ENCODE data around the gene CCDC82.

DNA sequence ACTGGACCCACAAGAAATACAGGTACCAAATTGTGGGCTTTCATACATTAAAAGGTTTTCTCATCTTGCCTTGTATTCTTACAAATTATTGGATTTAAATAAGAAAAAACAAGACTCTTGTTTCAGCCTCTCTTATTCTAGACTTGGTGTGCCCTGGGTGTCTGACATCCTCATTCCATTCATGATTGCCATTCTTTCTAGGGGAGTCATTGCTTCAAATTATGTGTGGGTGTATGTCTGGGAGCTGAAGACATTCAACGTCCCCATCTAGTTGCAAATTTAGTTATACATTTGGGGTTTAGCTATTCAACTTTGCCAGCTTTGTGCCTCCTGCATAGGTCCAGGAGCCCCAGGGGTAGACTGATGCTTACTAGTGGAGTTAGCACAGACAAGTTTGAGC, 64.8 kb downstream of the CCDC82 start:
- TF ChIP-seq, protein P1, sequence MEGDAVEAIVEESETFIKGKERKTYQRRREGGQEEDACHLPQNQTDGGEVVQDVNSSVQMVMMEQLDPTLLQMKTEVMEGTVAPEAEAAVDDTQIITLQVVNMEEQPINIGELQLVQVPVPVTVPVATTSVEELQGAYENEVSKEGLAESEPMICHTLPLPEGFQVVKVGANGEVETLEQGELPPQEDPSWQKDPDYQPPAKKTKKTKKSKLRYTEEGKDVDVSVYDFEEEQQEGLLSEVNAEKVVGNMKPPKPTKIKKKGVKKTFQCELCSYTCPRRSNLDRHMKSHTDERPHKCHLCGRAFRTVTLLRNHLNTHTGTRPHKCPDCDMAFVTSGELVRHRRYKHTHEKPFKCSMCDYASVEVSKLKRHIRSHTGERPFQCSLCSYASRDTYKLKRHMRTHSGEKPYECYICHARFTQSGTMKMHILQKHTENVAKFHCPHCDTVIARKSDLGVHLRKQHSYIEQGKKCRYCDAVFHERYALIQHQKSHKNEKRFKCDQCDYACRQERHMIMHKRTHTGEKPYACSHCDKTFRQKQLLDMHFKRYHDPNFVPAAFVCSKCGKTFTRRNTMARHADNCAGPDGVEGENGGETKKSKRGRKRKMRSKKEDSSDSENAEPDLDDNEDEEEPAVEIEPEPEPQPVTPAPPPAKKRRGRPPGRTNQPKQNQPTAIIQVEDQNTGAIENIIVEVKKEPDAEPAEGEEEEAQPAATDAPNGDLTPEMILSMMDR (IDR thresholded peaks at IDR 0.05; ENCODE audit: low read depth, low read length), result no peak
- TF ChIP-seq EZH2phosphoT487 (IDR thresholded peaks at IDR 0.05; ENCODE audit: low read depth), result no peak

All from OCI-LY3 (cell line).